ENCODE results near the gene HOXA2. TPM values are rescaled to one million over a fixed set of nuclear protein-coding genes. Genes with fewer than 3 reads are reported as not detected.

HOXA2 gene
- total RNA-seq, 1 donor from 2014 or later, result 0.30 TPM

- intact Hi-C loops (cut with DNase I), result no loop called here
- DNase-seq (ENCODE audit: low spot score), result no peak
Observed at GRCh38 chr7:27093184-27093895, 9.1 kb downstream of the HOXA2 start.

DNA sequence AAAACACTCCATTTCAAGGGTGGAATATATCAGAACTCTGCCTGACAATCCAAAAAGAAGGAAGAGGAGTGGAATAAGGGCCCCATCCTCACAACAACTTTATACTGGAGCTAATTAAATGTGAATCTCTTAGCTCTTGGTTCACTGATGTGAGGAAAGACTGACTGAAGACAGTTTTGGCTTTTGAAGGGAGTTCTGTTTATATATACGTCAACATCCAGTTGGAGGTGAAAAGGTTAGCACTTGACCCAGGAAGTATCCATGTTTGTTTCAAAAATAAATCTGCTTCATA is 9.7 kb downstream of the HOXA2 start:
- DNase-seq (ENCODE audit: low spot score), result no peak
- intact Hi-C loops (cut with DNase I), result no loop called here

GRCh38 chr7:27091941-27092818 is 10.3 kb downstream of the HOXA2 start:
- intact Hi-C loops (cut with DNase I), result no loop called here
- no peak for DNase-seq (ENCODE audit: low spot score)

DNA sequence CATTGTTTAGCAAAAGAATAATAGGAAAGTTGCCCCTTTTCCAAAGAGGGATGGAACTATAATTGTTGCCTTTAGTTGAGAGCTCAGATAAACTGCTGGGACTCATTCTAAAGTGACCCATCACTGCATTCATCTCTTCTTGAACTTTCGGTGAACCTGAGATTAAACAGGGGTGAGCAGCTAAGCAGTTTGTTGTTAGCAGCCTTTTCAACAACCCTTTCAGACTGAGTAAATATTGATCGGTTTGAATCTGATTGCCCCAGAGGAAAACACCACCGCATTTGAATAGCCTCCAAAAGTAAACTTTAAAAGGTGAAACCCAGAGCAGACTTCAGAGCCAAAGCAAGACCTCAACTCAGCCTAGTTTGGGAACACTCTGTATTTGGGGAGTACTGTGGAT is 11.4 kb downstream of the HOXA2 start:
- no peak for DNase-seq (ENCODE audit: low spot score)
- intact Hi-C loops (cut with DNase I), result no loop called here

- no peak for DNase-seq (ENCODE audit: low spot score)
- intact Hi-C loops (cut with DNase I), result no loop called here
Observed at GRCh38 chr7:27088002-27088922, 14.2 kb downstream of the HOXA2 start.

DNA sequence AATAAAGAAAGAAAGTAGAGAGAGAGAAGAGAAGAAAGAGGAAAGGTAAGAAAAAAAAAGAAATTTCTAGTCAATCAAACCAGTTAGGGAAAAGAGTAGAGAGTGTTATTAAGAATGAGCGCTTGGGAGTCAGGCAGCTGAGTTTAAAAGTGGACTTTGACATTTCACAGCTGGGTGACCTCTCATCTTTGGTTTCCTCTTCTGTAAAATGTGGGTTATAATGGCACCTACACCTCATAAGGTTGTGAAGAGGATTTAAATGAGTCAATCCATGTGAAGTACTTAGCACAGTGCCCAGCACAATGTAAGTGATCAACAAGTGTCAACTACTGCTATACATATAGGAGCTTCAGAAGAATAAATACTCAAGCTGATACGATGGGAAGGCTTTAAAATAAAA is 18.8 kb downstream of the HOXA2 start:
- intact Hi-C loops (cut with DNase I), result no loop called here
- DNase-seq (ENCODE audit: low spot score), result no peak

- intact Hi-C loops (cut with DNase I), result no loop called here
- no peak for DNase-seq (ENCODE audit: low spot score)
Observed at GRCh38 chr7:27082171-27082570, 20.3 kb downstream of the HOXA2 start.

GRCh38 chr7:27080844-27081436 is 21.5 kb downstream of the HOXA2 start:
- DNase-seq (ENCODE audit: low spot score), result no peak
- intact Hi-C loops (cut with DNase I), result no loop called here

GRCh38 chr7:27079234-27079975 is 23.1 kb downstream of the HOXA2 start:
- intact Hi-C loops (cut with DNase I), result no loop called here
- no peak for DNase-seq (ENCODE audit: low spot score)

- intact Hi-C loops (cut with DNase I), result no loop called here
- no peak for DNase-seq (ENCODE audit: low spot score)
Observed at GRCh38 chr7:27078616-27079233, 23.8 kb downstream of the HOXA2 start.

DNA sequence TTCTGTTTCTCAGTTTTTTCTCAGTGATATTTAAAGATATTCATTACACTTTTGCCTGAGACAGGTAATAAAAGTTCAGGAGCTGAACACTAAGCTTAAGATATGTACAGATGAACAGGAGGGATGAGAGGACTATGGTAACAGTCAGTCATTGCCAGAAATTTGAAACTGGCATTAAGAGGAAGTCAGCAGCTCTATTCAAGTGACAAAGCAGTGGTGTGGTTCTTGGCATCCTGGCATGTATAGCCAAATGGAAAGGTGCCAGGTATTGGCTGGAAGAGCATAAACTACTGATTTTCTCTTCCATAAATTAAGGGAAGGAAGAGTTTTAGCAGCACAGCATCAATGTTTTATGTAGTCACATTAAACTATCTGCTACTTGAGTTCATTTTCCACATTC is 29.4 kb downstream of the HOXA2 start:
- intact Hi-C loops (cut with DNase I), result no loop called here

GRCh38 chr7:27071622-27072390 is 30.7 kb downstream of the HOXA2 start:
- intact Hi-C loops (cut with DNase I), result no loop called here

More for the DNA sequence above, 29.4 kb downstream of the HOXA2 start:
- no peak for DNase-seq (ENCODE audit: low spot score)

GRCh38 chr7:27068259-27068658 is 34.2 kb downstream of the HOXA2 start:
- intact Hi-C loops (cut with DNase I), result no loop called here
- DNase-seq (ENCODE audit: low spot score), result no peak

More at GRCh38 chr7:27071622-27072390, 30.7 kb downstream of the HOXA2 start:
- DNase-seq (ENCODE audit: low spot score), result no peak

DNA sequence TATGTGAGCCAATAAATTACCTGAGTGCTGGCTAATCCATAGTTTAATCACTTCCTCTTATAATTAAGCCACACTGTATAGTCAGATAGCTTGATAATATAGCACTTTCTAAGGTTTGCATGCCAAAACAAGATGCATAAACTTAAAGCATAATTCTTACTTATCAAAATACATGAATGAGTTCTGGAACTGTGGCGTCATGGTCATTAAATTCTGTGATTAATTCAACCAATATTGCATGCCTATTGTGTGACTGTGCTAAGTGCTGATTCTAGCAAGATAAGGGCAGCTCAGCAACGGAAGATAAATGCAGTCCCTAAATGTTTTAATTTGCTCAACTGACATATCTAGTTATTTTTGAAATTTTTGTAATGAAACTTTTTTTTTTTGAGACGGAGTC is 36.3 kb downstream of the HOXA2 start:
- no peak for DNase-seq (ENCODE audit: low spot score)
- intact Hi-C loops (cut with DNase I), result no loop called here

DNA sequence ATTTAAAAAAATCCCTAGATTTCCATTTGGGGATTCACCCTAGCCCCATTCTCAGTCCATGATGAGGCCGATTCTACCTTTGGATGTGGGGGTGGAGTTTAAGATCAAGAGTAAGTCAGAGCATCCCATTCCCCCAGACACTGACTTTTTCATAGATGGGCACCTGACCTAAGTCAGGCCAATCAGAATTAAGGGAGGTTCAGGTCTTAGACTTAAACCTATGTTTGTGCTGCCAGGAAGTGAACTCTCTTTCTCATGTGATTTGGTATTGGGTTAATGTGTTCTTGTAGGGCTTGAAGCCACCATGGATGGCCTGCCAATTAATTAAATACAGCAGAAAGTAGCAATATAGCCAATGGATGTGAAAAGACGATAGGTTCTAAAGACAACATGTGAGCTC is 36.8 kb downstream of the HOXA2 start:
- no peak for DNase-seq (ENCODE audit: low spot score)
- intact Hi-C loops (cut with DNase I), result no loop called here

DNA sequence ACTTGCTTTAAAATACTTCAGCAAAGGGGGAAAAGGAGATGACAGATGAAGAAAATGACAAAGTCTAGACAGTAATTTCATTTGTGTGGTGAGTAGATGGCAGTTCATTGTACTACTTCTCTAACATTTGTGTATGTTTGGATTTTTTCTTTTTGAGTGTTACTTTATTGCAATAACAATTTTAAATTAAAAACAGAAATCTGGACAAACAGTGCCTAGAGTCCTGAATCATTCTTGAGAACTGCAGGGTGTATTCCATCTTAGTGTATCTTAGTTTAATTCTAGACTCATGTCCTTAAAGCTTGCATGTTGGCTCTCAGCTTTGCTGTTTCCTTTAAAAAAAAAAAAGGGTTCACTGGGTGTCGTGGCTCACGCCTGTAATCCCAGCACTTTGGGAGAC is 37.8 kb downstream of the HOXA2 start:
- no peak for DNase-seq (ENCODE audit: low spot score)
- intact Hi-C loops (cut with DNase I), result no loop called here

- intact Hi-C loops (cut with DNase I), result no loop called here
- no peak for DNase-seq (ENCODE audit: low spot score)
Observed at GRCh38 chr7:27064159-27064558, 38.3 kb downstream of the HOXA2 start.

DNA sequence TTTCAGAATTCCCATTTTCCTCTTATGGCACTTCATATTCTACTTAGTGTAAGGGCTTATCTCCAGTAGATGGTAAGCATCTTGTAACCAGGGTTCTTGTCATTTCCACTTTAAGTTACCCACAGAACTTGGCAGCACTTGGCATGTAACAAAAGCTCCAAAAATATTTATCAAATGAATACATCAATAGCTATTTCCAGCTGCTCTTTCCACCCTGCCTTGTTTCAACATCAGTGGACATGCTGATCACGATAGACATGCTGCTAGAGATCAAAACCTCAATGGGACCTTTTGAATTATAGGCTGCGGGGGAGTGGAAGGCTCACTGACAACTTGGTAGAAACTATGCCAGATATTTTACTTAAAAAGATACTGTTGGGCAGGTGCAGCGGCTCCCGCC is 39.5 kb downstream of the HOXA2 start:
- intact Hi-C loops (cut with DNase I), result no loop called here
- DNase-seq (ENCODE audit: low spot score), result no peak
